ENCODE measurements around the gene DHRS2. TPM values are rescaled to one million over a fixed set of nuclear protein-coding genes. Genes with fewer than 3 reads are reported as not detected.
A peak's percentile ranks its signal among the peaks of the same experiment; 100 is the strongest.
"Not testable (repeated sequence)": the region's sequence is repeated elsewhere in the genome, so short reads cannot be mapped to it uniquely, and the experiment has no call there.

Gene DHRS2
- not detected for total RNA-seq
- polyA plus RNA-seq: under 1 TPM in 1 of 4 donors, not detected in 3; 0.25 TPM

- H3K36me3 ChIP-seq (ENCODE audit: control insufficient read depth, insufficient read depth, low read length): no peaks in the 10 kb centered on the region
- DNase-seq: no peak
These were observed at the start of gene DHRS2 for GRCh38 chr14:23636317-23637211. TSS of gene DHRS2 (plus strand) at chr14:23636364. CDS start at chr14:23638865, 2,501 bp downstream.

GRCh38 chr14:23588884-23589598 is 47.1 kb upstream of the DHRS2 start:
- Histone ChIP-seq H3K27ac (ENCODE audit: insufficient read depth, low read length, poor library complexity, severe bottlenecking) (no peak overlapping the region), H3K36me3 (ENCODE audit: control insufficient read depth, insufficient read depth, low read length) (no peaks in the 10 kb centered on the region), H3K27me3 (ENCODE audit: control insufficient read depth, insufficient read depth, low read length) (no peaks in the 10 kb centered on the region), H3K4me1 (ENCODE audit: control insufficient read depth, insufficient read depth, low read length, poor library complexity, severe bottlenecking) (no peaks in the 10 kb centered on the region), H3K4me3 (ENCODE audit: low read depth, low read length) (no peak overlapping the region), H3K9me3 (ENCODE audit: control insufficient read depth in 2 of 2, low read length in 2 of 2) (no peaks in the 10 kb centered on the region)
- peaks cover 19% of the 10 kb centered on the region for H3K27me3 Mint-ChIP-seq
- H3K4me1 Mint-ChIP-seq: peaks cover 0 to 5% (median 0%) of the 10 kb centered on the region in 4 donors
- no peak overlapping the region for H3K4me3 Mint-ChIP-seq
- no peaks in the 10 kb centered on the region for H3K36me3 Mint-ChIP-seq
- DNase-seq: peak; percentile 61 to 73 (median 68)
- peaks cover 0 to 1% (median 0%) of the 10 kb centered on the region in 7 donors for H3K9me3 Mint-ChIP-seq
- no peak overlapping the region for H3K27ac Mint-ChIP-seq
- peak; percentile 79 to 86 for ATAC-seq (ENCODE audit: low read depth in 2 of 2)

More at GRCh38 chr14:23636317-23637211, at the start of gene DHRS2:
- Mint-ChIP-seq H3K27me3 (no peaks in the 10 kb centered on the region), H3K9me3 (no peaks in the 10 kb centered on the region), H3K4me1 (peaks cover 0 to 9% (median 3%) of the 10 kb centered on the region in 4 donors), H3K36me3 (no peaks in the 10 kb centered on the region), H3K4me3 (no peak within 1 kb of the TSS), H3K27ac (no peak within 1 kb of the TSS)
- Histone ChIP-seq H3K27me3 (ENCODE audit: control insufficient read depth, insufficient read depth, low read length) (no peaks in the 10 kb centered on the region), H3K4me1 (ENCODE audit: control insufficient read depth, insufficient read depth, low read length, poor library complexity, severe bottlenecking) (peaks cover 3% of the 10 kb centered on the region), H3K9me3 (ENCODE audit: control insufficient read depth in 2 of 2, low read length in 2 of 2) (no peaks in the 10 kb centered on the region), H3K27ac (ENCODE audit: insufficient read depth, low read length, poor library complexity, severe bottlenecking) (no peak within 1 kb of the TSS), H3K4me3 (ENCODE audit: low read depth, low read length) (no peak within 1 kb of the TSS)
- ATAC-seq (ENCODE audit: low read depth in 2 of 2): no peak

- Mint-ChIP-seq H3K4me3 (no peak overlapping the region), H3K9me3 (peaks cover 0 to 1% (median 0%) of the 10 kb centered on the region in 7 donors), H3K27me3 (peaks cover 17% of the 10 kb centered on the region), H3K36me3 (no peaks in the 10 kb centered on the region), H3K4me1 (peaks cover 0 to 5% (median 0%) of the 10 kb centered on the region in 4 donors), H3K27ac (no peak overlapping the region)
- Histone ChIP-seq H3K9me3 (ENCODE audit: control insufficient read depth in 2 of 2, low read length in 2 of 2) (no peaks in the 10 kb centered on the region), H3K27ac (ENCODE audit: insufficient read depth, low read length, poor library complexity, severe bottlenecking) (no peak overlapping the region), H3K27me3 (ENCODE audit: control insufficient read depth, insufficient read depth, low read length) (no peaks in the 10 kb centered on the region), H3K4me3 (ENCODE audit: low read depth, low read length) (no peak overlapping the region), H3K4me1 (ENCODE audit: control insufficient read depth, insufficient read depth, low read length, poor library complexity, severe bottlenecking) (no peaks in the 10 kb centered on the region), H3K36me3 (ENCODE audit: control insufficient read depth, insufficient read depth, low read length) (no peaks in the 10 kb centered on the region)
- ATAC-seq (ENCODE audit: low read depth in 2 of 2): no peak
- no peak for DNase-seq
These were observed 46.6 kb upstream of the DHRS2 start for GRCh38 chr14:23589606-23590005.

- Histone ChIP-seq H3K9me3 (ENCODE audit: control insufficient read depth in 2 of 2, low read length in 2 of 2) (no peaks in the 10 kb centered on the region), H3K4me1 (ENCODE audit: control insufficient read depth, insufficient read depth, low read length, poor library complexity, severe bottlenecking) (no peaks in the 10 kb centered on the region), H3K36me3 (ENCODE audit: control insufficient read depth, insufficient read depth, low read length) (no peaks in the 10 kb centered on the region), H3K4me3 (ENCODE audit: low read depth, low read length) (no peak overlapping the region), H3K27ac (ENCODE audit: insufficient read depth, low read length, poor library complexity, severe bottlenecking) (no peak overlapping the region), H3K27me3 (ENCODE audit: control insufficient read depth, insufficient read depth, low read length) (no peaks in the 10 kb centered on the region)
- DNase-seq (no peak), ATAC-seq (ENCODE audit: low read depth in 2 of 2) (no peak)
- Mint-ChIP-seq H3K9me3 (peaks cover 0 to 1% (median 0%) of the 10 kb centered on the region in 7 donors), H3K4me1 (peaks cover 0 to 5% (median 0%) of the 10 kb centered on the region in 4 donors), H3K27ac (no peak overlapping the region), H3K27me3 (peaks cover 17% of the 10 kb centered on the region), H3K4me3 (no peak overlapping the region), H3K36me3 (no peaks in the 10 kb centered on the region)
These were observed 46.0 kb upstream of the DHRS2 start for GRCh38 chr14:23590198-23590597.

GRCh38 chr14:23594191-23594590 is 42.0 kb upstream of the DHRS2 start:
- ATAC-seq (ENCODE audit: low read depth in 2 of 2); H3K27ac ChIP-seq (ENCODE audit: insufficient read depth, low read length, poor library complexity, severe bottlenecking); H3K27me3 ChIP-seq (ENCODE audit: control insufficient read depth, insufficient read depth, low read length); H3K9me3 ChIP-seq (ENCODE audit: control insufficient read depth in 2 of 2, low read length in 2 of 2); H3K4me3 Mint-ChIP-seq; H3K36me3 Mint-ChIP-seq; H3K4me1 ChIP-seq (ENCODE audit: control insufficient read depth, insufficient read depth, low read length, poor library complexity, severe bottlenecking); H3K4me1 Mint-ChIP-seq; H3K36me3 ChIP-seq (ENCODE audit: control insufficient read depth, insufficient read depth, low read length); H3K4me3 ChIP-seq (ENCODE audit: low read depth, low read length); DNase-seq; H3K9me3 Mint-ChIP-seq; H3K27ac Mint-ChIP-seq: not testable (repeated sequence)
- H3K27me3 Mint-ChIP-seq: peaks cover 11% of the 10 kb centered on the region

- no peaks in the 10 kb centered on the region for H3K27me3 ChIP-seq (ENCODE audit: control insufficient read depth, insufficient read depth, low read length)
- H3K4me1 ChIP-seq (ENCODE audit: control insufficient read depth, insufficient read depth, low read length, poor library complexity, severe bottlenecking): no peaks in the 10 kb centered on the region
- DNase-seq: no peak
- Mint-ChIP-seq H3K27me3 (peaks cover 19% of the 10 kb centered on the region), H3K27ac (no peak overlapping the region), H3K4me1 (no peaks in the 10 kb centered on the region), H3K4me3 (no peak overlapping the region), H3K36me3 (no peaks in the 10 kb centered on the region), H3K9me3 (peaks cover 0 to 6% (median 0%) of the 10 kb centered on the region in 7 donors)
- no peak overlapping the region for H3K27ac ChIP-seq (ENCODE audit: insufficient read depth, low read length, poor library complexity, severe bottlenecking)
- peaks cover 0 to 3% of the 10 kb centered on the region in 2 experiments for H3K9me3 ChIP-seq (ENCODE audit: control insufficient read depth in 2 of 2, low read length in 2 of 2)
- no peaks in the 10 kb centered on the region for H3K36me3 ChIP-seq (ENCODE audit: control insufficient read depth, insufficient read depth, low read length)
- no peak overlapping the region for H3K4me3 ChIP-seq (ENCODE audit: low read depth, low read length)
- no peak for ATAC-seq (ENCODE audit: low read depth in 2 of 2)
These were observed 35.8 kb upstream of the DHRS2 start for GRCh38 chr14:23600322-23600707.

GRCh38 chr14:23600806-23601205 is 35.4 kb upstream of the DHRS2 start:
- Histone ChIP-seq H3K36me3 (ENCODE audit: control insufficient read depth, insufficient read depth, low read length) (no peaks in the 10 kb centered on the region), H3K9me3 (ENCODE audit: control insufficient read depth in 2 of 2, low read length in 2 of 2) (peaks cover 0 to 3% of the 10 kb centered on the region in 2 experiments), H3K27me3 (ENCODE audit: control insufficient read depth, insufficient read depth, low read length) (no peaks in the 10 kb centered on the region), H3K4me1 (ENCODE audit: control insufficient read depth, insufficient read depth, low read length, poor library complexity, severe bottlenecking) (no peaks in the 10 kb centered on the region), H3K27ac (ENCODE audit: insufficient read depth, low read length, poor library complexity, severe bottlenecking) (no peak overlapping the region), H3K4me3 (ENCODE audit: low read depth, low read length) (no peak overlapping the region)
- no peak for ATAC-seq (ENCODE audit: low read depth in 2 of 2)
- peaks cover 19% of the 10 kb centered on the region for H3K27me3 Mint-ChIP-seq
- peaks cover 0 to 2% (median 0%) of the 10 kb centered on the region in 4 donors for H3K4me1 Mint-ChIP-seq
- H3K36me3 Mint-ChIP-seq: no peaks in the 10 kb centered on the region
- no peak overlapping the region for H3K4me3 Mint-ChIP-seq
- H3K9me3 Mint-ChIP-seq: peaks cover 0 to 6% (median 0%) of the 10 kb centered on the region in 7 donors
- H3K27ac Mint-ChIP-seq: no peak overlapping the region
- no peak for DNase-seq
